ENCODE results near the gene FAM168A. TPM values are rescaled to one million over a fixed set of nuclear protein-coding genes. Genes with fewer than 3 reads are reported as not detected.
A peak's percentile ranks its signal among the peaks of the same experiment; 100 is the strongest.

FAM168A gene
- total and polyA plus RNA-seq, 7 donors = 5.3 to 28.6 (median 18.1) TPM

DNA sequence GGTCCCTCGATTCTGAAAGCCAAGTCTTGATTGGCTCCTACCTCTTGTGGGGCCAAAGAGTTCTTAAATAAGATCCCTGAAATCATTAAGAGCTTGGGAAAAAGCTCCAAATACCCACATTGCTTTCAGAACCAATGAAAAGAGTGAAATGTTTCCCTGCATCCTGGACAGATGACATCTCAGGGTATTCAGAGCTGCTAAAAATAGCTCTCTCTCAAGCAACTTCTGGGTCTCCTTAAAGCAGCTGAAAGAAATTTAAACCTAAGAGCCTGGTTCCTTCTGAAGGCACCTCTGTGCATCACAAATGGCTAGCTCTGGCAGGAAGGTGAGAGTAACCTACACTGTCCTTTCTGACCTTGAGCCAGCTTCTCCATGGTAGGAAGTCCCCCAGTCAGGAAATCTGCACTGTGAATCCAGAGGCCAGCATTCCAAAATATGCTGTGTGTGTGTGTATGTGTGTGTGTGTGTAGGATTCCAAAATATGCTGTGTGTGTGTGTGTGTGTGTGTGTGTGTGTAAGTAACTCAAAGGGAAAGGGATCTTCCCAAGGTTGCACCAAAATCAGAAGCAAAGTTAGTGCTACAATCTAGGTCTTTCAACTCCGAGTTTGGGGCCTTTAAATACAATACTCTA, 171.6 kb downstream of the FAM168A start:
- H3K36me3 ChIP-seq (ENCODE audit: insufficient read depth in 1 of 2, low read depth in 1 of 2) = peaks cover 0 to 6% of the 10 kb centered on the region in 2 donors
- H3K9me3 ChIP-seq = no peaks in the 10 kb centered on the region
- no peak overlapping the region for H3K27ac ChIP-seq
- DNase-seq (no peak), ATAC-seq (peak; percentile 44 to 57 (median 49))
- H3K4me1 ChIP-seq = peaks cover 9% of the 10 kb centered on the region
- intact Hi-C loops (cut with DNase I) = no loop called here
- no peak for TF ChIP-seq CTCF (IDR thresholded peaks at IDR 0.05)
- 68 to 74% (median 73%) methylated on average over 2 of the region's 2 CpGs for WGBS, 3 donors
- no peaks in the 10 kb centered on the region for H3K27me3 ChIP-seq (ENCODE audit: insufficient read depth in 3 of 3, low read length in 2 of 3)
- no peak overlapping the region for H3K4me3 ChIP-seq

DNA sequence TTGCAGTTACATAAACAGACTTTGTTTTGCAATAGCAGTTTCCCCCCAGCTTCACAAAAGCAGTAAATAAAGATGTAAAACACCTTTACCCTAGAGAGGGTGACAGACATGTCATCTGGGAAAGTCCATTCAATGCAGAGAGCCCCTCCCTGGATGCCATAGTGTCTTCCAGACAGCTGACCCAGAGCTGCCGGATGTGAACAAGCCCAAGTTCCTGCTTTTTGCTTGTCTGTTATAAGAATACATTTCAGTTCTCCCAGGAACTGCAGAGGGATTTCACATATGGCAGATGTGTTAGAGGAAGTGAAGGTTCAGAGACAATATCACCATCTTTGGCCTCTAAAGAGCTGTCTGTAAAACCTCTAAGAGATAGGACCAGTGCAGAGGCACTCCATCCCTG, 172.8 kb downstream of the FAM168A start:
- H3K4me3 ChIP-seq = no peak overlapping the region
- no peak for TF ChIP-seq CTCF (IDR thresholded peaks at IDR 0.05)
- peaks cover 9% of the 10 kb centered on the region for H3K4me1 ChIP-seq
- intact Hi-C loops (cut with DNase I) = no loop called here
- ATAC-seq = no peak
- no peak overlapping the region for H3K27ac ChIP-seq
- H3K27me3 ChIP-seq (ENCODE audit: insufficient read depth in 3 of 3, low read length in 2 of 3) = no peaks in the 10 kb centered on the region
- WGBS, 3 donors = 42 to 74% (median 69%) methylated on average over 1 of the region's 1 CpG
- no peak for DNase-seq
- no peaks in the 10 kb centered on the region for H3K9me3 ChIP-seq
- peaks cover 0 to 6% of the 10 kb centered on the region in 2 donors for H3K36me3 ChIP-seq (ENCODE audit: insufficient read depth in 1 of 2, low read depth in 1 of 2)

GRCh38 chr11:73423506-73423905, 174.4 kb downstream of the FAM168A start:
- intact Hi-C loops (cut with DNase I) = no loop called here
- no peak for TF ChIP-seq CTCF (IDR thresholded peaks at IDR 0.05)

GRCh38 chr11:73422886-73423285, 175.0 kb downstream of the FAM168A start:
- 89 to 91% (median 89%) methylated on average over 4 of the region's 4 CpGs for WGBS, 3 donors
- no peak overlapping the region for H3K27ac ChIP-seq
- peaks cover 5 to 23% of the 10 kb centered on the region in 2 donors for H3K36me3 ChIP-seq (ENCODE audit: insufficient read depth in 1 of 2, low read depth in 1 of 2)
- peaks cover 9% of the 10 kb centered on the region for H3K4me1 ChIP-seq
- no peak overlapping the region for H3K4me3 ChIP-seq
- H3K27me3 ChIP-seq (ENCODE audit: insufficient read depth in 3 of 3, low read length in 2 of 3) = no peaks in the 10 kb centered on the region
- intact Hi-C loops (cut with DNase I) = no loop called here
- no peak for TF ChIP-seq CTCF (IDR thresholded peaks at IDR 0.05)
- no peak for ATAC-seq
- H3K9me3 ChIP-seq = no peaks in the 10 kb centered on the region
- DNase-seq = no peak

More at GRCh38 chr11:73423506-73423905, 174.4 kb downstream of the FAM168A start:
- Histone ChIP-seq H3K27ac (no peak overlapping the region), H3K36me3 (ENCODE audit: insufficient read depth in 1 of 2, low read depth in 1 of 2) (peaks cover 5 to 19% of the 10 kb centered on the region in 2 donors), H3K27me3 (ENCODE audit: insufficient read depth in 3 of 3, low read length in 2 of 3) (no peaks in the 10 kb centered on the region), H3K9me3 (no peaks in the 10 kb centered on the region), H3K4me3 (no peak overlapping the region), H3K4me1 (peaks cover 9% of the 10 kb centered on the region)
- ATAC-seq = no peak
- no peak for DNase-seq
- WGBS, 3 donors = 89 to 97% (median 91%) methylated on average over 3 of the region's 3 CpGs

- TF ChIP-seq CTCF (IDR thresholded peaks at IDR 0.05) = no peak
- no peak for ATAC-seq
- H3K4me1 ChIP-seq = peaks cover 15% of the 10 kb centered on the region
- no peak overlapping the region for H3K27ac ChIP-seq
- H3K36me3 ChIP-seq (ENCODE audit: insufficient read depth in 1 of 2, low read depth in 1 of 2) = peaks cover 5 to 23% of the 10 kb centered on the region in 2 donors
- H3K27me3 ChIP-seq (ENCODE audit: insufficient read depth in 3 of 3, low read length in 2 of 3) = no peaks in the 10 kb centered on the region
- H3K4me3 ChIP-seq = no peak overlapping the region
- no peaks in the 10 kb centered on the region for H3K9me3 ChIP-seq
- intact Hi-C loops (cut with DNase I) = no loop called here
- no peak for DNase-seq
Observed at GRCh38 chr11:73420136-73420535, 177.8 kb downstream of the FAM168A start.
